IPS DF 4.7 (cell line): ENCODE data around the gene PNKD.
A peak's percentile ranks its signal among the peaks of the same experiment; 100 is the strongest.

ENCODE experiments used
- DNase-seq: peaks from one replicate; pipeline ENCODE4 v3.0.0-alpha.2; 2013; ENCODE audit warnings: low spot score; ENCODE audit errors: extremely low read depth

The PNKD gene

GRCh38 chr2:218256612-218257350, 13.5 kb upstream of the PNKD start:
- no peak for DNase-seq

- DNase-seq: peak; percentile 76
Observed at GRCh38 chr2:218257390-218257981, 12.8 kb upstream of the PNKD start.

GRCh38 chr2:218259099-218259961, 11.0 kb upstream of the PNKD start:
- DNase-seq: no peak

GRCh38 chr2:218260166-218260565, 10.2 kb upstream of the PNKD start:
- no peak for DNase-seq

GRCh38 chr2:218260742-218261422, 9.4 kb upstream of the PNKD start, which contains the start of gene GPBAR1:
GPBAR1 (plus strand) TSS chr2:218261015; CDS start chr2:218262725, 1,710 bp downstream.
- no peak for DNase-seq

GRCh38 chr2:218261423-218262236, 8.7 kb upstream of the PNKD start:
- no peak for DNase-seq

GRCh38 chr2:218262237-218262600, 8.1 kb upstream of the PNKD start:
- no peak for DNase-seq

GRCh38 chr2:218262631-218263586, 7.4 kb upstream of the PNKD start:
- no peak for DNase-seq

GRCh38 chr2:218263817-218264641, 6.3 kb upstream of the PNKD start:
- DNase-seq: no peak

GRCh38 chr2:218264773-218265561, 5.4 kb upstream of the PNKD start:
- no peak for DNase-seq

- no peak for DNase-seq
Observed at GRCh38 chr2:218265626-218266025, 4.7 kb upstream of the PNKD start.

- no peak for DNase-seq
Observed at GRCh38 chr2:218266316-218266979, 3.9 kb upstream of the PNKD start.

GRCh38 chr2:218267259-218267658, 3.1 kb upstream of the PNKD start:
- no peak for DNase-seq

- no peak for DNase-seq
Observed at GRCh38 chr2:218270721-218271486, 585 bp downstream of the PNKD start.

GRCh38 chr2:218271487-218271797, 1.1 kb downstream of the PNKD start:
- DNase-seq: no peak

GRCh38 chr2:218271865-218272530, 1.7 kb downstream of the PNKD start:
- no peak for DNase-seq
